ENCODE data around the gene NEU3. TPM values are rescaled to one million over a fixed set of nuclear protein-coding genes. Genes with fewer than 3 reads are reported as not detected.

NEU3 gene, protein sequence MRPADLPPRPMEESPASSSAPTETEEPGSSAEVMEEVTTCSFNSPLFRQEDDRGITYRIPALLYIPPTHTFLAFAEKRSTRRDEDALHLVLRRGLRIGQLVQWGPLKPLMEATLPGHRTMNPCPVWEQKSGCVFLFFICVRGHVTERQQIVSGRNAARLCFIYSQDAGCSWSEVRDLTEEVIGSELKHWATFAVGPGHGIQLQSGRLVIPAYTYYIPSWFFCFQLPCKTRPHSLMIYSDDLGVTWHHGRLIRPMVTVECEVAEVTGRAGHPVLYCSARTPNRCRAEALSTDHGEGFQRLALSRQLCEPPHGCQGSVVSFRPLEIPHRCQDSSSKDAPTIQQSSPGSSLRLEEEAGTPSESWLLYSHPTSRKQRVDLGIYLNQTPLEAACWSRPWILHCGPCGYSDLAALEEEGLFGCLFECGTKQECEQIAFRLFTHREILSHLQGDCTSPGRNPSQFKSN
- total RNA-seq (2022; extraction: Qiagen RNA extraction): 3.2 to 5.0 TPM (median 3.9 TPM) in 5 replicates

DNA sequence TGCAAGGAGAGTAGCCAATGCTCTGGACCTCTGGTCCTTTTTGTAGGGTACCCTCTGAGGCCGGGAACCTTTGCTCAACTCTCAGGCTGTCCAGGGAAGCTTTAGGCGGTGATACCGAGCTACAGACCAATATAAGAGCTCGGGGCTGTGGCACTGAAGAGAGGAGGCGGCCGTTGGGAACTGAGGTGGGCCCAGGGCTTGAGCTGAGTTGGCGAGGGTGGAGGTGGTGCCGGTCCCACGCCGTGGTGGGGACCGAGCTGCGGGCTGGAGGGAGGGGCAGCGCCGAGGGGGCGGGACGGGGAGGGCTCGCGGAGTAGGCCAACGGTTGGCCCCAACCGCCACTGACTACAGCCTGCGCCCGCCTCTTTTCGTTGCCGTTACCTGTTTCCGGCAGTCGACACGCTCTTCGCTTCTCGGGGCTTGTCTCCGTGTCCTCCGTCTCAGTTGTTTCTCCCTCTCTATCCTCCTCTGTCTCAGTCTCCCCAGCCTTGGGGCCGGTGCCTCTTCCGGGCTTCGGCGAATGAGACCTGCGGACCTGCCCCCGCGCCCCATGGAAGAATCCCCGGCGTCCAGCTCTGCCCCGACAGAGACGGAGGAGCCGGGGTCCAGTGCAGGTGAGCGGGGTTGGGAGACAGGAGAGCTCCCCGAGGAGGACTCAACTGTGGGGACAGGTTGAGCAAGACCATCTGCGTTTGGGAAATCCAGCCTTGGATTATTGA, at the start of gene NEU3:
Gene NEU3, plus strand, starts transcription at position 393 of the 719 bp plus-strand sequence. Its CDS starts 128 bp downstream, at position 521.

DNA sequence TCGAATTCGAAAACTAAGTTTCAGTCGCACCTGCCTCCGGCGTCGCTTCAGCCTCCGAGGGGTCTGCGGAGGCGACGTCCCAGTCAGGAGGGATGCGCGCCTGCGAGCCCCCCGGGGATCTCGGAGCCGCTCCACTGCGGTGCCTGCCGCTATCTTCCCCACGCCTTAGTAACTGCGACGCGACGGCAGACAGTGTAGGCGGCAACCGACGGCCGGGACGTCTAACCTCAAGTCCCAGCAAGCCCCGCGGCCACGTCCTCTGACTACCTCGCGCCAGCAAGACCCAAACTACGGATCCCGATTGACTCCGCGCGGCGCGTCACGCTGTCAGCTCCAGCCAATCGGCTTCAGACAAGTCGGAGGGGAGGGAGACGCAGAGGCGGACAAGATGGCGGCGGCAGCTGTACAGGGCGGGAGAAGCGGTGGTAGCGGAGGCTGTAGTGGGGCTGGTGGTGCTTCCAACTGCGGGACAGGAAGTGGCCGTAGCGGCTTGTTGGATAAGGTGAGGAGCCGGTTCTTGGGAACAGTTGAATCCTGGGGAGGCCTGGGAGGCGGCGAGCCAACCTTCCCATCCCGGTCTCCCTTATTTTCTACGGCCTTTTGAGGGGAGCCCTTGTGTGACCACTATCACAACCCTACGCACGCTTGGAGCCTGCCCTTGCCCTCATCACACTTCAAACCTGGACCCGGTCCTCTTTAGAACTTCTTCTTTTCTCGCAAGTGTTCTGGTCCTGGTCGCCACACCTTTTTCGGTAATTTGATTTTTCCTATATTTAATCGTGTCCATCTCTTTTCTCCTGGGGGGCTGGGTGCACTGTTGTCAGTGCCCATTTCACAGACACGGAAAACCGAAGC, 39.6 kb upstream of the NEU3 start, which contains the start of the genes SPCS2 and XRRA1:
Gene SPCS2, plus strand, starts transcription at position 369 of the 855 bp plus-strand sequence. Its CDS starts 20 bp downstream, at position 389.
Gene XRRA1, minus strand, starts transcription at position 194 of the 855 bp plus-strand sequence. CDS start 8,213 bp downstream, outside the sequence.

Other genes with a start within 250 kb of the NEU3 start
- gene RNF169, start 240.1 kb upstream of the NEU3 start, total RNA-seq (2022; extraction: Qiagen RNA extraction): 4.0 to 6.2 TPM (median 5.9 TPM) in 5 replicates
- gene XRRA1, start 39.8 kb upstream of the NEU3 start, total RNA-seq (2022; extraction: Qiagen RNA extraction): 4.9 to 6.9 TPM (median 6.4 TPM) in 5 replicates
- gene SPCS2, start 39.7 kb upstream of the NEU3 start, total RNA-seq (2022; extraction: Qiagen RNA extraction): 223 to 297 TPM (median 248 TPM) in 5 replicates
- not detected in 5 replicates for gene OR2AT4, start 107.9 kb downstream of the NEU3 start, total RNA-seq (2022; extraction: Qiagen RNA extraction)
- gene SLCO2B1, start 162.2 kb downstream of the NEU3 start, total RNA-seq (2022; extraction: Qiagen RNA extraction): 3.4 to 4.5 TPM (median 3.5 TPM) in 5 replicates

Data from A549 treated with dexamethasone at 1 μM for 4 hours (cell line).